ENCODE results near the gene ECEL1.

Gene ECEL1

GRCh38 chr2:232498452-232498851 is 10.8 kb upstream of the ECEL1 start:
- DNase-seq (ENCODE audit: low read depth in 2 of 2): no peak

- DNase-seq (ENCODE audit: low read depth in 2 of 2): no peak
Observed at GRCh38 chr2:232497348-232497747, 9.7 kb upstream of the ECEL1 start.

- no peak for DNase-seq (ENCODE audit: low read depth in 2 of 2)
Observed at GRCh38 chr2:232496501-232497270, 9.1 kb upstream of the ECEL1 start.

- no peak for DNase-seq (ENCODE audit: low read depth in 2 of 2)
Observed at GRCh38 chr2:232495292-232495691, 7.7 kb upstream of the ECEL1 start.

GRCh38 chr2:232494542-232494941 is 6.9 kb upstream of the ECEL1 start:
- DNase-seq (ENCODE audit: low read depth in 2 of 2): no peak

GRCh38 chr2:232493701-232494474 is 6.3 kb upstream of the ECEL1 start:
- DNase-seq (ENCODE audit: low read depth in 2 of 2): no peak

- DNase-seq (ENCODE audit: low read depth in 2 of 2): no peak
Observed at GRCh38 chr2:232492963-232493700, 5.5 kb upstream of the ECEL1 start.

GRCh38 chr2:232492236-232492848 is 4.7 kb upstream of the ECEL1 start:
- DNase-seq (ENCODE audit: low read depth in 2 of 2): no peak

GRCh38 chr2:232491139-232491780 is 3.6 kb upstream of the ECEL1 start:
- no peak for DNase-seq (ENCODE audit: low read depth in 2 of 2)

GRCh38 chr2:232490221-232491138 is 2.8 kb upstream of the ECEL1 start:
- DNase-seq (ENCODE audit: low read depth in 2 of 2): no peak

GRCh38 chr2:232489516-232490220 is 2.0 kb upstream of the ECEL1 start:
- DNase-seq (ENCODE audit: low read depth in 2 of 2): no peak

GRCh38 chr2:232488721-232489300 is 1.2 kb upstream of the ECEL1 start:
- DNase-seq (ENCODE audit: low read depth in 2 of 2): no peak

GRCh38 chr2:232488097-232488711 is 570 bp upstream of the ECEL1 start:
- no peak for DNase-seq (ENCODE audit: low read depth in 2 of 2)

- DNase-seq (ENCODE audit: low read depth in 2 of 2): no peak
Observed at GRCh38 chr2:232486558-232487384, 863 bp downstream of the ECEL1 start.

- DNase-seq (ENCODE audit: low read depth in 2 of 2): no peak
Observed at GRCh38 chr2:232485757-232486557, 1.7 kb downstream of the ECEL1 start.

GRCh38 chr2:232485348-232485756 is 2.3 kb downstream of the ECEL1 start:
- DNase-seq (ENCODE audit: low read depth in 2 of 2): no peak

GRCh38 chr2:232484628-232485347 is 2.8 kb downstream of the ECEL1 start:
- no peak for DNase-seq (ENCODE audit: low read depth in 2 of 2)
